Prostate gland (tissue), 2 donors: Measurements from ENCODE around the gene RAB42.

Experiments
- CTCF ChIP-seq, 4 experiments: fragments of 200-600 bp in 2 of 4; fragments of 450-650 bp in 2 of 4; sonication (generic) in 2 of 4; IDR thresholded peaks; 1 replicate in 3 of 4; 2 replicates in 1 of 4; pipeline ENCODE4 v1.5.1; 2016 to 2019; ENCODE audit warnings: antibody characterized with exemption in 4 of 4, mild to moderate bottlenecking in 2 of 4, moderate library complexity in 2 of 4
- POLR2A ChIP-seq: fragments of 450-650 bp; IDR thresholded peaks from one replicate; pipeline ENCODE4 v1.6.1; 2016; ENCODE audit warnings: antibody characterized with exemption, mild to moderate bottlenecking
- POLR2AphosphoS5 ChIP-seq: sonication (generic); formaldehyde crosslinking; IDR thresholded peaks from one replicate; pipeline ENCODE4 v1.6.1; 2017; ENCODE audit warnings: antibody characterized with exemption

- TF ChIP-seq POLR2A (no peak), POLR2AphosphoS5 (no peak), CTCF (IDR thresholded peaks at IDR 0.05) (no peak)
Observed at GRCh38 chr1:28579401-28579800, 12.7 kb upstream of the RAB42 start.
